NCI-H2029 (cell line): ENCODE results near the gene C1orf35.

ENCODE experiments used
- DNase-seq: peaks from one replicate; lab custom pipeline; 2025; lab: John Stamatoyannopoulos, UW

The C1orf35 gene

GRCh38 chr1:228063251-228064191 lies 39.6 kb downstream of the C1orf35 start:
- DNase-seq: no peak

GRCh38 chr1:228062812-228063211 lies 40.3 kb downstream of the C1orf35 start:
- DNase-seq: no peak

GRCh38 chr1:228062085-228062791 lies 40.9 kb downstream of the C1orf35 start:
- DNase-seq: no peak

GRCh38 chr1:228061411-228062084 lies 41.6 kb downstream of the C1orf35 start:
- DNase-seq: no peak

- DNase-seq: no peak
Measured at GRCh38 chr1:228060458-228061190, 42.5 kb downstream of the C1orf35 start.

DNA sequence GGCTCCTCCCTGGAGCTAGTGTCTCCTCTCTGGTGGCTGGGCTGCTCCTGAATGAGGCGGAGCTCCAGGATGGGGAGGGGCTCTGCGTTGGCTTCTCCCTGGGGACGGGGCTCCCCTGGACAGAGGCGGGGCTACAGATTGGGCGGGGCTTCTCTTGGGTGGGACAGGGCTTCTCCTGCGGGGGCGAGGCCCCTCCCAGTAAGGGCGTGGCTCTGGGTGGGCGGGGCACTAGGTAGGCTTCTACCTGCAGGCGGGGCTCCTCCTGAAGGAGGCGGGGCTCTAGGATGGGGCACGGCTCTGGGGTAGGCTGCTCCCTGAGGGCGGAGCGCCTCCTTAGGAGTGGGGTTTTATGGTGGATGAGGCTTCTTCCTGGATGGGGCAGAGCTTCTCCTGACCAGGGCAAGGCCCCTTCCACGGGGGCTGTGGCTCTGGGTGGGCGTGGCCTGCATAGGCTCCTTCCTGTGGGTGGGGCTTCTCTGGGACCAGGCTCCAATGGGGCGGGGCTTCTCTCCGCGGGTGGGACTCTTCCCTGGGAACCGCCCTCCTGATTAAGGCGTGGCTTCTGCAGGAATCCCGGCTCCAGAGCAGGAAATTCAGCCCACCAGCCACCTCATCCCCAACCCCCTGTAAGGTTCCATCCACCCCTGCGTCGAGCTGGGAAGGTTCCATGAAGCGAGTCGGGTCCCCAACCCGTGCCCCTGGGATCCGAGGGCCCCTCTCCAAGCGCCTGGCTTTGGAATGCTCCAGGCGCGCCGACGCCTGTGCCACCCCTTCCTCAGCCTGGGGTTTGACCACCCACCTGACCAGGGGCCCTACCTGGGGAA lies 43.3 kb downstream of the C1orf35 start:
- peak; percentile 85 for DNase-seq

- no peak for DNase-seq
Measured at GRCh38 chr1:228058949-228059633, 44.0 kb downstream of the C1orf35 start.

DNA sequence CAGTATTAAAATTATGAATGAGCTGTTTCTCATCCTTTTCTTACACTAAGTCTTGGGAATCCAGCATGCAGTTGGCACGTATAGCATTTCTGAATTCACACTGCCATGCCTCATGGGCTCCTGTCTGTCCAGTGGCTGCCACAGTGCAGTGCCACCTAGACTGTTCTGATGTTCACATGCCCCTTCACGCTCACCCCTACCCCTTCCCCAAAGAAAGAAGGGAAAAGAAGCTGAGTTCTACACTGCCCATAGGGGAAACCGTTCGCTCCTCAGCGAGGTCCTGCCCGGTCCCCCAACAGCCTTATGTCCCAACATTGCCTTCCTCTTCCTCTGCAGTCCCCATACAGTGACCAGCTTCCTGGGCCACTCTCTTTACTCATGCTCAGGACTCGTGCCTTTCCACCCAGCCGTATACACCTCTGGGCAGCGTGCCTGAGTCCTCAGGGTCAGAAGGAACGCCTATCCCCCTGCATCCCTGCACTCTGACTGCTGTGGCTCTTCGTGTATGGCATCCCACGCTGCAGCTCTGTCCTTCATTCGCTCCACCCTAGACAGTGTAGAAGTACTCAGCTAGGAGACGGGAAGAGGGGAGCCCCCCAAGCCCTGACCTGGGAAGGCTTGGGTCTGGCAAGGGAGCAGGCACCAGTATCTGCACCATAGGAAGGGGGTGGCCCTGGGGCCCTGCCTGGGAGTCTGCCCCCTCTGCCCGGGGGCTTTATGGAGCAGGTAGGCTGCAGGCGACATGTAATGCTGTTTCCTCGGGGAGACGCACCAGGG lies 44.8 kb downstream of the C1orf35 start:
- no peak for DNase-seq
